Prostate gland (tissue), 2 donors: ENCODE measurements around the gene DNAAF8. TPM values are rescaled to one million over a fixed set of nuclear protein-coding genes. Genes with fewer than 3 reads are reported as not detected.

Experiments used
- DNase-seq: peaks from one replicate; pipeline ENCODE4 v3.0.0-alpha.2; 2019; ENCODE audit warnings: low spot score
- H3K27ac ChIP-seq, 2 donors: fragments of 200-600 bp; sonication (generic); 2 replicates each; pipeline ENCODE4 v1.5.1; 2017 to 2019
- H3K27me3 ChIP-seq: fragments of 200-600 bp; sonication (generic); replicated peaks from 2 replicates; pipeline ENCODE4 v1.5.1; 2019; ENCODE audit not compliant: insufficient read depth
- H3K36me3 ChIP-seq, 2 donors: fragments of 200-600 bp; sonication (generic); 1 replicate in 1 of 2; 2 replicates in 1 of 2; pipeline versions ENCODE4 v1.5.1 to v1.8.1; 2017 to 2019
- H3K4me1 ChIP-seq: fragments of 200-600 bp; sonication (generic); replicated peaks from 2 replicates; pipeline ENCODE4 v1.5.1; 2019
- H3K4me3 ChIP-seq, 2 donors: fragments of 200-600 bp; sonication (generic); 2 replicates each; pipeline ENCODE4 v1.5.1; 2017 to 2019
- H3K9me3 ChIP-seq: fragments of 200-600 bp; sonication (generic); 2 replicates; pipeline ENCODE4 v1.5.1; 2017
- CTCF ChIP-seq, 4 experiments: fragments of 200-600 bp in 2 of 4; fragments of 450-650 bp in 2 of 4; sonication (generic) in 2 of 4; IDR thresholded peaks; 1 replicate in 3 of 4; 2 replicates in 1 of 4; pipeline ENCODE4 v1.5.1; 2016 to 2019; ENCODE audit warnings: antibody characterized with exemption in 4 of 4, mild to moderate bottlenecking in 2 of 4, moderate library complexity in 2 of 4
- POLR2A ChIP-seq: fragments of 450-650 bp; IDR thresholded peaks from one replicate; pipeline ENCODE4 v1.6.1; 2016; ENCODE audit warnings: antibody characterized with exemption, mild to moderate bottlenecking
- POLR2AphosphoS5 ChIP-seq: sonication (generic); formaldehyde crosslinking; IDR thresholded peaks from one replicate; pipeline ENCODE4 v1.6.1; 2017; ENCODE audit warnings: antibody characterized with exemption
- WGBS: methylation state at CpG from one replicate; pipeline ENCODE4 v1.1.5; 2018; 5-methylcytosine and 5-hydroxymethylcytosine counted together
- intact Hi-C: fragments of 100-400 bp; cut with DNase I; formaldehyde crosslinking; loops from one replicate; pipeline ENCODE4 v1.14.2; 2022
- total RNA-seq, 2 donors: library from RNA; depleted of rRNA; stranded (reverse); fragments of >200 nt; gene quantifications; one replicate each; pipeline ENCODE4 v1.1.0, GENCODE V29; 2016

The DNAAF8 gene
- total RNA-seq, 2 donors from 2014 or later: 7.1 to 21.9 TPM

- Histone ChIP-seq H3K27ac (no peak overlapping the region), H3K4me1 (no peaks in the 10 kb centered on the region), H3K27me3 (no peaks in the 10 kb centered on the region), H3K4me3 (no peak overlapping the region), H3K36me3 (peaks cover 0 to 9% of the 10 kb centered on the region in 2 donors), H3K9me3 (no peaks in the 10 kb centered on the region)
- TF ChIP-seq POLR2A: no peak
- TF ChIP-seq CTCF (IDR thresholded peaks at IDR 0.05): no peak
- TF ChIP-seq POLR2AphosphoS5: no peak
- DNase-seq: no peak
- intact Hi-C loops: no loop called here
- 78% methylated on average over 18 of the region's 18 CpGs for WGBS
Observed at GRCh38 chr16:4713663-4714501, 20.5 kb upstream of the DNAAF8 start.

GRCh38 chr16:4714996-4715395, 19.3 kb upstream of the DNAAF8 start:
- no peaks in the 10 kb centered on the region for H3K27me3 ChIP-seq
- no peak for TF ChIP-seq POLR2AphosphoS5
- TF ChIP-seq CTCF (IDR thresholded peaks at IDR 0.05): no peak
- no peak for TF ChIP-seq POLR2A
- WGBS: 78% methylated on average over 2 of the region's 2 CpGs
- no peak for DNase-seq
- H3K36me3 ChIP-seq: peaks cover 0 to 9% of the 10 kb centered on the region in 2 donors
- no peaks in the 10 kb centered on the region for H3K4me1 ChIP-seq
- H3K4me3 ChIP-seq: no peak overlapping the region
- no peak overlapping the region for H3K27ac ChIP-seq
- intact Hi-C loops: no loop called here
- no peaks in the 10 kb centered on the region for H3K9me3 ChIP-seq

GRCh38 chr16:4718466-4718865, 15.9 kb upstream of the DNAAF8 start:
- TF ChIP-seq CTCF (IDR thresholded peaks at IDR 0.05) (no peak), POLR2AphosphoS5 (no peak), POLR2A (no peak)
- no peak overlapping the region for H3K4me3 ChIP-seq
- H3K9me3 ChIP-seq: no peaks in the 10 kb centered on the region
- intact Hi-C loops: no loop called here
- 68% methylated on average over 5 of the region's 5 CpGs for WGBS
- H3K27ac ChIP-seq: no peak overlapping the region
- no peaks in the 10 kb centered on the region for H3K4me1 ChIP-seq
- DNase-seq: no peak
- H3K27me3 ChIP-seq: no peaks in the 10 kb centered on the region
- peaks cover 0 to 9% of the 10 kb centered on the region in 2 donors for H3K36me3 ChIP-seq

GRCh38 chr16:4723071-4723767, 11.1 kb upstream of the DNAAF8 start:
- WGBS: 85% methylated on average over 14 of the region's 14 CpGs
- no peak for DNase-seq
- Histone ChIP-seq H3K27ac (no peak overlapping the region), H3K36me3 (peaks cover 3 to 6% of the 10 kb centered on the region in 2 donors), H3K4me3 (no peak overlapping the region), H3K9me3 (no peaks in the 10 kb centered on the region), H3K4me1 (no peaks in the 10 kb centered on the region), H3K27me3 (no peaks in the 10 kb centered on the region)
- TF ChIP-seq POLR2AphosphoS5 (no peak), POLR2A (no peak), CTCF (IDR thresholded peaks at IDR 0.05) (no peak)
- intact Hi-C loops: no loop called here
